Prostate gland (tissue), 2 donors: ENCODE data around the gene KRTCAP3.

Source experiments
- POLR2A ChIP-seq: fragments of 450-650 bp; IDR thresholded peaks from one replicate; pipeline ENCODE4 v1.6.1; 2016; ENCODE audit warnings: antibody characterized with exemption, mild to moderate bottlenecking
- POLR2AphosphoS5 ChIP-seq: sonication (generic); formaldehyde crosslinking; IDR thresholded peaks from one replicate; pipeline ENCODE4 v1.6.1; 2017; ENCODE audit warnings: antibody characterized with exemption
- TF ChIP-seq, protein P1 (sequence below), 4 experiments: fragments of 200-600 bp in 2 of 4; fragments of 450-650 bp in 2 of 4; sonication (generic) in 2 of 4; IDR thresholded peaks; 1 replicate in 3 of 4; 2 replicates in 1 of 4; pipeline ENCODE4 v1.5.1; 2016 to 2019; ENCODE audit warnings: antibody characterized with exemption in 4 of 4, mild to moderate bottlenecking in 2 of 4, moderate library complexity in 2 of 4

GRCh38 chr2:27451095-27451494, 8.9 kb downstream of the KRTCAP3 start:
- TF ChIP-seq, protein P1, sequence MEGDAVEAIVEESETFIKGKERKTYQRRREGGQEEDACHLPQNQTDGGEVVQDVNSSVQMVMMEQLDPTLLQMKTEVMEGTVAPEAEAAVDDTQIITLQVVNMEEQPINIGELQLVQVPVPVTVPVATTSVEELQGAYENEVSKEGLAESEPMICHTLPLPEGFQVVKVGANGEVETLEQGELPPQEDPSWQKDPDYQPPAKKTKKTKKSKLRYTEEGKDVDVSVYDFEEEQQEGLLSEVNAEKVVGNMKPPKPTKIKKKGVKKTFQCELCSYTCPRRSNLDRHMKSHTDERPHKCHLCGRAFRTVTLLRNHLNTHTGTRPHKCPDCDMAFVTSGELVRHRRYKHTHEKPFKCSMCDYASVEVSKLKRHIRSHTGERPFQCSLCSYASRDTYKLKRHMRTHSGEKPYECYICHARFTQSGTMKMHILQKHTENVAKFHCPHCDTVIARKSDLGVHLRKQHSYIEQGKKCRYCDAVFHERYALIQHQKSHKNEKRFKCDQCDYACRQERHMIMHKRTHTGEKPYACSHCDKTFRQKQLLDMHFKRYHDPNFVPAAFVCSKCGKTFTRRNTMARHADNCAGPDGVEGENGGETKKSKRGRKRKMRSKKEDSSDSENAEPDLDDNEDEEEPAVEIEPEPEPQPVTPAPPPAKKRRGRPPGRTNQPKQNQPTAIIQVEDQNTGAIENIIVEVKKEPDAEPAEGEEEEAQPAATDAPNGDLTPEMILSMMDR (IDR thresholded peaks at IDR 0.05), result no peak
- no peak for TF ChIP-seq POLR2AphosphoS5
- no peak for TF ChIP-seq POLR2A
